HG03378 (cell line): ENCODE data around the gene C1QTNF5.

Experiments used
- ATAC-seq: cut with Tn5 transposase; IDR thresholded peaks from one replicate; pipeline ENCODE4 v1.9.1; 2021; ENCODE audit warnings: mild to moderate bottlenecking, moderate library complexity; ENCODE audit not compliant: unreplicated experiment

C1QTNF5 gene

GRCh38 chr11:119318240-119319135 is 22.2 kb downstream of the C1QTNF5 start:
- no peak for ATAC-seq

DNA sequence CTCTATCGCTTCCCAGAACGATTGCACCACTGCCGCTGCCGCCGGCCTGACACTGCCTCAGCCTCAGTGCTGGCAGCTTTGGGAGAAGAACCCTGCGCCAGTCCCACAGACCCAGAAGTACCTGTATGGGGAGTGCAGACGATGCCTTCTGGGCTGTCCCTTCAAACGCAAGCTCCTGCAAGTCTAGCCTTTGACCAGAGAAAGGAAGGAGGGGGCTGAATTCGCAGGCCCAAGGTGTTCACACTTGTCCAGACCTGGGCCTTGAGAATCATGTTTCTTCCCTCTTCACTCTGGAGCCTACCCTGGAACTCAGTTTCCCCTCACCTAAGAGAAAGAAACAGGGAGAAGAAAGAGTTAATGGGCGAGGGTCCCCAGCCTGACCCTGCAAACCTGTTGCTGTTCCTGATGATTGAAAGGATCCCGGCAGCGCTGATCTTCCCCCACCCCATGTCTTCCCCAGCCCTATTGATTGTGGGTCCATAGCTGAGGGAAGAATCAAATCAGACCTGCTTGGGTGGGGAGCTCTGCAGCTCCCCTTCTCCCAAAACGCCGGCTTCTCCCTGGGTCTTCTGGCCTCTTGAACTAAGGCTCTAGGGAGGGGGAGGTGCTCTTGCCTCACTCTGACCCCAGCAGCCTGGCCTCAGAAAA is 23.0 kb downstream of the C1QTNF5 start:
- ATAC-seq, result no peak

DNA sequence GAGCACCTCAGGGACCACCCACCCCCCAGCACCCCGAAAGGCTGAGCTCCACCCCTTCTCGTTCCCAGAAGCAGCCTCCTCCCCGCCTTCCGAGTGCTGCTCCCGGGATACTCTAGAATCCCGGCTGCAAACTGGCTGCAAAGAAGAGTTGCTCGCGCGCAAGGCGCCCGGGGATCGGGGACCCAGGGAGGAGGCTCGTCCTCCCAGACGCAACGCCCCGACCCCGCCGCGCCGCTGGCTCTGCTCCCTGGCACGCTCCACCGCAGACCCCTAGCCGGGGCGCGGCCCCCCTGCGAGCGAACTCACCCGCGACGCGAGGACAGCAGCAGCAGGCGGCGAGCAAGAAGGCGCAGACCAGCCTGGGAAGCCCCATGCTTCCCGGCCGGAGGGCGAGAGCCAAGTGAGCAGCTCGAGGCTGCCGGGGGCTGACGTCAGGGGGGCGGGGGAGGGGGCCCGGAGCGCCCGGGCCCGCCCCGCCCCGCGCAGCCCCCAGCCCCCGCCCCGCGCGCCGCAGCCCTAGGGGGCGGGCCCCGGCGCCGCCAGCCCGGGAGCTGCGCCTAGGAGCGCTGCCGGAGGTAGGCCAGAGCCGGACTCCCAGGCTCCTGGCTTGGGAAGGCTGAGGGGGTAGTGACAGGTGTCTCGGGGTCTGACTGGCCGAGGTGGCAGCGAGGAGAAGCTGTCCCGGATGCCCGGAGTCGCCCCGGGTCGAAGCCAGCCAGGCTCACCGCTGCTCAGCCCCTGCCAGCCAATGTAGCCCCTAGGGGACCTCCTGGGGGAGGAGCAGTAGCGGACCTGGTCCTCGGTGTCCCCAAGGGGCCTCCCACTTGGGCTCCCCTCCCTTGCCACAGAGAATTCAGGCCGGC is 23.7 kb downstream of the C1QTNF5 start, which contains the start of gene MCAM:
MCAM (minus strand) TSS at position 402 of the 863 bp plus-strand sequence; CDS start at position 373, 29 bp downstream.
- ATAC-seq, result no peak

DNA sequence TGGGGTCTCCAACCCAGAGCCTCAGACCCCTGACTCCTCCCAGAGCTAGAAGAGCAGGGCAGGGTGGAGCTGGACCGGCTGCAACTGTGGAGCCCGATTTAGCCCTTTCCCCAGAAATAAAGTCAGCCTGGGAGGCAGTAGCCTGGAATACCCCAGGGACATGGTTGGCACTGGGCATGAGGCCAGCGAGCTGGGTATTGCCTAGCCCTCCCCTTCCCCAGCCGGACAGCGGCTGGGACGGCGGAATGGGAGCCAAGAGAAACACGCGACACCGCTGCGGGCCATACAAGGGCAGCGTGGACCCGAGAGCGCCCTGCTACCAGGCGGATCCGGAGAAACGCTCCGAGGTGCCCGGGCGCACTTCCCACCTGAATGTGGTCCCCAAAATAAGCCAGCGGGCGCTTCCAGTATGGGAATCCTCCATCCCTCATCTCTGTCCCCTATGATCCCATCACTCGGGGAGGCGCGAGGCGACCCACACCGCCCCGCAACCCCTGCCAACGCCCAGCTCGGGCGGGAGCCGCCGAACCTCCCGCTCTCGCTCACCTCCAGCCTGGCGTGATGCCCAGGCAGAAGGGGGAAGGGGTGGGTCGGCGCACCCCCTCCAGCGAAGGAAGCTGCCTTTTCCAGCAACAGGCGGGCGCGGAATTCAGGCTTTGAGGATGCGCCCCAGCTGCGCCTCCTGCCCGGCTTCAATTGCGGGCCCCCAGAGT is 24.5 kb downstream of the C1QTNF5 start:
- no peak for ATAC-seq

- no peak for ATAC-seq
These were observed 25.3 kb downstream of the C1QTNF5 start for GRCh38 chr11:119315131-119316015.

DNA sequence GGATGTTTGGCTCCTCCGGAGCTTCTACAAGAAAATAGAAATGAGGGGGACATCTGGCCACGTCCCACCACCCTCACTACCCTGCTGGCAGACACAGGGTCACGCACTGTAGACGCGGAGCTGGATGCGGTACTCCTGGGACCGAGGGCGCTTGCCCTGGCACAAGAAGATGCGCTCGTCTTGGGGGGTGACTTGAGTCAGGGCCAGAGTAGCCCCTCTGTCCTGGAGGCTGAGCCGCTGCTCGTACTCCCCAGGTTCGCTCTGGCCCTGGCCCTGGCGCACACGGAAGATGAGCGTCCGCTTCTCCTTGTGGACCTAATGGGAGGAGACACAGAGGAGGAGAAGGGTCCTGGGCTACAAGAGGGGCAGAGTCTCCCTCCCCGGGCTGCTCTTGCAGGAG is 26.0 kb downstream of the C1QTNF5 start:
- no peak for ATAC-seq

DNA sequence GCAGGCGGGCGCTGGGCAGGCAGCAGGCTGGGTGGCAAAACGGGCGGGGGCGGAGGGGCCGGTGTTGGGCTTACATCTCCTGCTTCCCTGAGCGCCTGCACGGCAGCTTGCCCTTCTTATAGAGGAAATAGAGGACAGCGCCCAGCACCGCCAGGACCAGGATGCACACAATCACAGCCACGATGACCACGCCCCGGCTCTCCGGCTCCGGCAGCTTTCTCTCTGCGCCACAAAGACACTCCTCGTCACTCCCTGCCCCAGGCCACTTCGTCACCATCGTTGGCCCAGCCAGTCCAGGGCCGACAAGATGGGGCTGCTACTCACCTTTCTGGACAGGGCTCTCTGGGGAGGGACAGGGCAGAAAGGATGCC is 30.0 kb downstream of the C1QTNF5 start:
- ATAC-seq, result no peak

GRCh38 chr11:119309953-119310681 is 30.6 kb downstream of the C1QTNF5 start:
- ATAC-seq, result no peak

- no peak for ATAC-seq
These were observed 31.3 kb downstream of the C1QTNF5 start for GRCh38 chr11:119309411-119309810.

GRCh38 chr11:119307974-119308373 is 32.7 kb downstream of the C1QTNF5 start:
- ATAC-seq, result no peak

DNA sequence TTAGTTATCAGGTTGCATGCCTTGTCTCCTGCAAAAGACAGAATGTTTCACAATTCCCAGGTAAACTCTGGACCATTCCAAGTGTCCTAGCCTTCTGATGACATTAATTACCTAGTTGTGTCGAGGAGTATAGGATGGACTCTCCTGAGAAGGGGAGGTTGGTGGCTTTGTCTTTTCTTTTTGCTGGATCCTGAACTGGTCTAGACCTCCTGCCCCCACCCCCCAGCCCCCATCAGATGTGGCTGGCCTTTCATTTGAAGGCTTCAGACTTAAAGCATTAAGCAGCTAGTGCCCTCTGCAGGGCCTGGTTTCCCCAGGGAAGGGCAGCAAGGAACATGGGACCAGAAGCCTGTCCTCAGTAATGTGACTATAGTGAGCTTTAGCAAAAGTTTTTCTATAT is 33.5 kb downstream of the C1QTNF5 start:
- no peak for ATAC-seq

DNA sequence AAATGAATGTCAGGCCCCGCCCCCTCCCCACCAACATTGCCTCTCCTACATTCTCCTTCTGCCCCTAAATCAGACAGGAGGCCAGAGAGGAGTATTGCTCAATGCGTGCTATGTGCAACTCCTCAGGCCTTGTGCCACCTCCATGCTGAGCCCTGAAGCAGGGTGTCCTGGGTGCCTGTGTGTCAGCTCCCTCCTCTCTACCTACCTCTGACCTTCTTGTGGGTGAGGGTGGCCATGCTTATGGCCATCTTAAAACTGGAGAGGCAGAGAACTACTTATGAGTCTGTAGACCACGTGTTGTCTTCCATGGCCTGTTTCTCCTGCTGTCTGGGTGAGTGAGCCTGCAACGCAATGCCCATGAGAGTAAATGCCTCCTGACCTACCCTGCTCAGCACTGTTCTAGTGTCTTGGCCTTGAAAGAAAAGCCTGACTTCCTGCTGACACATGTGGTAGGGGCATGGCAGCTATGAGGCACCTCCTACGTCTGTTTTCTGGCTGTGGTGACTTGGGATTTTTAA is 34.3 kb downstream of the C1QTNF5 start:
- no peak for ATAC-seq

- no peak for ATAC-seq
These were observed 34.9 kb downstream of the C1QTNF5 start for GRCh38 chr11:119305556-119306372.

DNA sequence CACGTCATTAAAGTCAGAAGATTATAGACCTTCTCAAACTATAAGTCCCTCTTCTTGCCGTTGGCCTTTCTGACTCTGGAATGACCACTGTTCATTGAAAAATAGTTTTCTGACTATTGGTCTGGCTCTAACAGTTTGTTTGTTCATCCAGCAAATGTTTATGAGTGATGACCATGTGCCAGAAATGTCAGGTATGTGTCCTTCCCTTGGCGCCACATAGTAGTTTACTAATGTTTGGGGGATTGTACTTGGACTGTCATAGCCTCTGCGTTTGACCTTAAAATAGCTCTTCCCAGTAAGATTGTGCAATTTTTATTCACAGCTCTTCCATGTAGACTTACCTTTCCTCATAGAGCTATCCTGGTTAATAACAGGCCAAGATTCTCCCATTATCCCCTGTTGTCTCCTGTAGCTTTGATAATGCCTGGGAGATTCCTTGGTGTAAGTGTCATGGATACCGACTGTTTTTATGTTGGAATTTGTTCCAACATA is 37.4 kb downstream of the C1QTNF5 start:
- no peak for ATAC-seq

DNA sequence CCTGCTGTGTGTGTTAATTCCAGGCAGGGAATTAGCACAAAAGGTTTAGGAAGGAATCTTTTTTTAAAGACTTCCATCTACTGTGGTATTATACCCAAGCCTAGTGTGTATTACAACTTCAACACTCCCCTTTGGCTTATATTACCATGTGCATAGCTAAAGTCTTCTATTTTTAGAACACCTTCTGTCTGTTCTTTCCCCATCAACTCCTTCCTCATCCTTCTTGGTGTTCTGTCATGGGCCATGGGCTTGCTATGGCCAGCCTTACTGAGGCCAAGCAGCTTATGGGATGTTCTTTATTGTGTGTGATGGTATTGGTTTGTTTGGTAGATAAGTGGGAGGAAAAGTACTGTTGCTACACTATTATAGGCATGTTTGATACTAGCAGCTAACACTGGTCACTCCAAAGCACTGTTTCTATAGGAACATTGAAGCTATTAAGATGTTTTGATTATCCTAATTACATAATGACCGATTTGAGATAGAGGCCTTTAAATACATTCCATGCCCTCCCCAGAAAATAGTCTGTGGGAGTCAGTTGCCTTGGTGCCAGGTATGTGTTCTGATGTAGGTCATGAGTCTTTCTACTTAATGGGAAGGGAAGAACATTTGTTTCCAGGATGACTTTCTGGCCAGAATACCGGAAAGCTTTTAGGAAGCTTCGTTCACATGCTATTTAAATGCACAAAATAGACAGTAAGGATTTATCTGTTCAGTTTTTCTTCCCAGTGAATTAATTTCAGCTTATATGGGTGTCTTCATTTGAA is 40.3 kb downstream of the C1QTNF5 start:
- ATAC-seq, result no peak

GRCh38 chr11:119299416-119299815 is 41.3 kb downstream of the C1QTNF5 start:
- no peak for ATAC-seq

GRCh38 chr11:119298726-119299125 is 42.0 kb downstream of the C1QTNF5 start:
- ATAC-seq, result no peak
